HepG2 (cell line): ENCODE results near the gene LTA4H. TPM values are rescaled to one million over a fixed set of nuclear protein-coding genes. Genes with fewer than 3 reads are reported as not detected.

Experiments
- GABPA ChIP-seq, 2 experiments: IDR thresholded peaks; 2 replicates each; pipeline ENCODE4 v1.6.1; 2011 to 2016; ENCODE audit warnings: low read depth in 2 of 2, low read length in 1 of 2, missing biosample characterization in 1 of 2, missing genetic modification characterization in 1 of 2
- GATAD2A ChIP-seq: IDR thresholded peaks from 2 replicates; pipeline ENCODE4 v1.6.1; 2016
- KAT2B ChIP-seq: fragments of 150-350 bp; IDR thresholded peaks from 2 replicates; pipeline ENCODE4 v1.6.1; 2014; ENCODE audit warnings: low read depth, low read length, borderline replicate concordance
- RFXAP ChIP-seq: sonication (generic); formaldehyde crosslinking; IDR thresholded peaks from 2 replicates; pipeline ENCODE4 v1.4.0; 2020; ENCODE audit warnings: missing genetic modification reagents, borderline replicate concordance
- SKI ChIP-seq: fragments of 450-650 bp; IDR thresholded peaks from one replicate; pipeline ENCODE4 v1.6.1; 2018; ENCODE audit warnings: mild to moderate bottlenecking; ENCODE audit not compliant: partially characterized antibody
- U2AF1 ChIP-seq: fragments of 200-400 bp; formaldehyde crosslinking; optimal IDR thresholded peaks from 2 replicates; pipeline ENCODE3; 2017; ENCODE audit warnings: mild to moderate bottlenecking, low read depth, low read length
- ZFP36L1 ChIP-seq: sonication (generic); formaldehyde crosslinking; IDR thresholded peaks from 2 replicates; pipeline ENCODE4 v1.8.0; 2022; ENCODE audit warnings: mild to moderate bottlenecking, missing genetic modification reagents, moderate library complexity
- ZNF720 ChIP-seq: sonication (generic); formaldehyde crosslinking; IDR thresholded peaks from 2 replicates; pipeline ENCODE4 v1.4.0; 2020; ENCODE audit warnings: missing genetic modification reagents
- polyA plus RNA-seq, 8 experiments: library from polyadenylated mRNA; depleted of rRNA in 3 of 8; stranded (reverse) in 7 of 8; unstranded in 1 of 8; fragments of >200 nt; fragmentation: Illumina TruSeq in 4 of 8; extraction: Trizol in 4 of 8; gene quantifications; 2 replicates each; pipeline versions ENCODE4 v1.2.1 to v1.2.3, GENCODE V29; 2011 to 2016; ENCODE audit warnings: low read depth in 4 of 8, missing spikeins in 1 of 8, mixed read lengths in 1 of 8; ENCODE audit not compliant: insufficient read depth in 1 of 8
- total RNA-seq, 5 experiments: library from RNA; depleted of rRNA; stranded (reverse); fragments of >200 nt; fragmentation: Illumina TruSeq; extraction: Trizol; gene quantifications; 2 replicates each; pipeline ENCODE4 v1.2.3, GENCODE V29; 2016; ENCODE audit warnings: low read depth in 1 of 5
- TF ChIP-seq, protein P1 (sequence below): sonication (generic); formaldehyde crosslinking; IDR thresholded peaks from 2 replicates; pipeline ENCODE4 v1.5.1; 2020; ENCODE audit warnings: mild to moderate bottlenecking, missing genetic modification reagents, moderate library complexity
- TF ChIP-seq, protein P2 (sequence below): sonication (generic); formaldehyde crosslinking; conservative IDR thresholded peaks from 2 replicates; pipeline ENCODE4 v1.4.0; 2020; ENCODE audit warnings: mild to moderate bottlenecking, missing genetic modification reagents, moderate library complexity
- TF ChIP-seq, protein P3 (sequence below): sonication (generic); formaldehyde crosslinking; IDR thresholded peaks from 2 replicates; pipeline ENCODE4 v1.8.0; 2022; ENCODE audit warnings: missing genetic modification reagents, low read depth, mild to moderate bottlenecking, borderline replicate concordance
- TF ChIP-seq, protein P4 (sequence below): sonication (generic); formaldehyde crosslinking; IDR thresholded peaks from 2 replicates; pipeline ENCODE4 v1.5.1; 2020; ENCODE audit warnings: mild to moderate bottlenecking, missing genetic modification reagents, moderate library complexity

LTA4H gene
- total and polyA plus RNA-seq, 2 of the 13 experiments (the other 11 are each of a cell fraction or from before 2014, with no cell fraction given) = 87.5 to 90.4 TPM

DNA sequence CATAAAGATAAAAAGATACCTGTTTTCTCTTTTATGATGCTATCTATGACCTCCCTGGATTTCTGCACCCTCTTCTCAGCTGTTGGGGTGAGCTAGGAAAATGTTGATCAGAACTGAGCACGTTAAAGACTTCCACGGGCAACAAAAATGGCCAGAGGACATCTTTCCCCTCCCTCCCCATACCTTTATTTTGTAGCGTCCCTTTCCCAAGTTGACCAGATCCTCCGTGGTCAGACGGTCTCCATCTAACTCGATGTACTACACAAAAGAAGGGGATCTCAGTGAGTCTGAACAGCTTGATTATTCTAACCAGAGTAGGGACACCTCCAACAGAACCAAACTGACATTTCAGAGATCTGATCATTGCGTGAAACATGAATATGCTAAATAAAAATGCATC lies 41.5 kb downstream of the LTA4H start (continued):
- TF ChIP-seq, protein P1, sequence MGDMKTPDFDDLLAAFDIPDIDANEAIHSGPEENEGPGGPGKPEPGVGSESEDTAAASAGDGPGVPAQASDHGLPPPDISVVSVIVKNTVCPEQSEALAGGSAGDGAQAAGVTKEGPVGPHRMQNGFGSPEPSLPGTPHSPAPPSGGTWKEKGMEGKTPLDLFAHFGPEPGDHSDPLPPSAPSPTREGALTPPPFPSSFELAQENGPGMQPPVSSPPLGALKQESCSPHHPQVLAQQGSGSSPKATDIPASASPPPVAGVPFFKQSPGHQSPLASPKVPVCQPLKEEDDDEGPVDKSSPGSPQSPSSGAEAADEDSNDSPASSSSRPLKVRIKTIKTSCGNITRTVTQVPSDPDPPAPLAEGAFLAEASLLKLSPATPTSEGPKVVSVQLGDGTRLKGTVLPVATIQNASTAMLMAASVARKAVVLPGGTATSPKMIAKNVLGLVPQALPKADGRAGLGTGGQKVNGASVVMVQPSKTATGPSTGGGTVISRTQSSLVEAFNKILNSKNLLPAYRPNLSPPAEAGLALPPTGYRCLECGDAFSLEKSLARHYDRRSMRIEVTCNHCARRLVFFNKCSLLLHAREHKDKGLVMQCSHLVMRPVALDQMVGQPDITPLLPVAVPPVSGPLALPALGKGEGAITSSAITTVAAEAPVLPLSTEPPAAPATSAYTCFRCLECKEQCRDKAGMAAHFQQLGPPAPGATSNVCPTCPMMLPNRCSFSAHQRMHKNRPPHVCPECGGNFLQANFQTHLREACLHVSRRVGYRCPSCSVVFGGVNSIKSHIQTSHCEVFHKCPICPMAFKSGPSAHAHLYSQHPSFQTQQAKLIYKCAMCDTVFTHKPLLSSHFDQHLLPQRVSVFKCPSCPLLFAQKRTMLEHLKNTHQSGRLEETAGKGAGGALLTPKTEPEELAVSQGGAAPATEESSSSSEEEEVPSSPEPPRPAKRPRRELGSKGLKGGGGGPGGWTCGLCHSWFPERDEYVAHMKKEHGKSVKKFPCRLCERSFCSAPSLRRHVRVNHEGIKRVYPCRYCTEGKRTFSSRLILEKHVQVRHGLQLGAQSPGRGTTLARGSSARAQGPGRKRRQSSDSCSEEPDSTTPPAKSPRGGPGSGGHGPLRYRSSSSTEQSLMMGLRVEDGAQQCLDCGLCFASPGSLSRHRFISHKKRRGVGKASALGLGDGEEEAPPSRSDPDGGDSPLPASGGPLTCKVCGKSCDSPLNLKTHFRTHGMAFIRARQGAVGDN (CRISPR knock-in tag) = no peak
- TF ChIP-seq, protein P2, sequence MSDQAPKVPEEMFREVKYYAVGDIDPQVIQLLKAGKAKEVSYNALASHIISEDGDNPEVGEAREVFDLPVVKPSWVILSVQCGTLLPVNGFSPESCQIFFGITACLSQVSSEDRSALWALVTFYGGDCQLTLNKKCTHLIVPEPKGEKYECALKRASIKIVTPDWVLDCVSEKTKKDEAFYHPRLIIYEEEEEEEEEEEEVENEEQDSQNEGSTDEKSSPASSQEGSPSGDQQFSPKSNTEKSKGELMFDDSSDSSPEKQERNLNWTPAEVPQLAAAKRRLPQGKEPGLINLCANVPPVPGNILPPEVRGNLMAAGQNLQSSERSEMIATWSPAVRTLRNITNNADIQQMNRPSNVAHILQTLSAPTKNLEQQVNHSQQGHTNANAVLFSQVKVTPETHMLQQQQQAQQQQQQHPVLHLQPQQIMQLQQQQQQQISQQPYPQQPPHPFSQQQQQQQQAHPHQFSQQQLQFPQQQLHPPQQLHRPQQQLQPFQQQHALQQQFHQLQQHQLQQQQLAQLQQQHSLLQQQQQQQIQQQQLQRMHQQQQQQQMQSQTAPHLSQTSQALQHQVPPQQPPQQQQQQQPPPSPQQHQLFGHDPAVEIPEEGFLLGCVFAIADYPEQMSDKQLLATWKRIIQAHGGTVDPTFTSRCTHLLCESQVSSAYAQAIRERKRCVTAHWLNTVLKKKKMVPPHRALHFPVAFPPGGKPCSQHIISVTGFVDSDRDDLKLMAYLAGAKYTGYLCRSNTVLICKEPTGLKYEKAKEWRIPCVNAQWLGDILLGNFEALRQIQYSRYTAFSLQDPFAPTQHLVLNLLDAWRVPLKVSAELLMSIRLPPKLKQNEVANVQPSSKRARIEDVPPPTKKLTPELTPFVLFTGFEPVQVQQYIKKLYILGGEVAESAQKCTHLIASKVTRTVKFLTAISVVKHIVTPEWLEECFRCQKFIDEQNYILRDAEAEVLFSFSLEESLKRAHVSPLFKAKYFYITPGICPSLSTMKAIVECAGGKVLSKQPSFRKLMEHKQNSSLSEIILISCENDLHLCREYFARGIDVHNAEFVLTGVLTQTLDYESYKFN (CRISPR knock-in tag) = no peak
- TF ChIP-seq GABPA (IDR thresholded peaks at IDR 0.05; ENCODE audit: low read depth, low read length) = no peak
- no peak for TF ChIP-seq GABPA (CRISPR knock-in tag; IDR thresholded peaks at IDR 0.05; ENCODE audit: low read depth)
- no peak for TF ChIP-seq RFXAP (CRISPR knock-in tag)
- TF ChIP-seq KAT2B = no peak
- no peak for TF ChIP-seq GATAD2A (CRISPR knock-in tag)
- TF ChIP-seq U2AF1 = no peak
- TF ChIP-seq, protein P3, sequence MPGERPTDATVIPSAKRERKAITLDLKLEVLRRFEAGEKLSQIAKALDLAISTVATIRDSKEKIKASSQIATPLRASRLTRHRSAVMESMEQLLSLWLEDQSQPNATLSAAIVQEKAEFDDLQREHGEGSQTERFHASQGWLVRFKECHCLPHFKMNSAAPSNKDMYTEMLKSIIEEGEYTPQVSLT = no peak
- TF ChIP-seq ZFP36L1 (CRISPR knock-in tag) = no peak
- TF ChIP-seq ZNF720 = no peak
- TF ChIP-seq, protein P4, sequence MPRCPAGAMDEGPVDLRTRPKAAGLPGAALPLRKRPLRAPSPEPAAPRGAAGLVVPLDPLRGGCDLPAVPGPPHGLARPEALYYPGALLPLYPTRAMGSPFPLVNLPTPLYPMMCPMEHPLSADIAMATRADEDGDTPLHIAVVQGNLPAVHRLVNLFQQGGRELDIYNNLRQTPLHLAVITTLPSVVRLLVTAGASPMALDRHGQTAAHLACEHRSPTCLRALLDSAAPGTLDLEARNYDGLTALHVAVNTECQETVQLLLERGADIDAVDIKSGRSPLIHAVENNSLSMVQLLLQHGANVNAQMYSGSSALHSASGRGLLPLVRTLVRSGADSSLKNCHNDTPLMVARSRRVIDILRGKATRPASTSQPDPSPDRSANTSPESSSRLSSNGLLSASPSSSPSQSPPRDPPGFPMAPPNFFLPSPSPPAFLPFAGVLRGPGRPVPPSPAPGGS (CRISPR knock-in tag) = no peak
- TF ChIP-seq SKI = no peak
